GM23338 (cell line): ENCODE results near the gene MAT2A. TPM values are rescaled to one million over a fixed set of nuclear protein-coding genes. Genes with fewer than 3 reads are reported as not detected.
A peak's percentile ranks its signal among the peaks of the same experiment; 100 is the strongest.
"Not testable (repeated sequence)": the region's sequence is repeated elsewhere in the genome, so short reads cannot be mapped to it uniquely, and the experiment has no call there.

Experiments used
- ATAC-seq: fragments of 200-7000 bp; cut with Tn5 transposase; 3 replicates; pipeline ENCODE4 v1.9.1; 2020
- DNase-seq: peaks from one replicate; pipeline ENCODE4 v3.0.0-alpha.2; 2015; ENCODE audit warnings: low spot score
- H2AFZ ChIP-seq: fragments of 200-600 bp; sonication (generic); 2 replicates; pipeline ENCODE4 v1.8.0; 2016; ENCODE audit warnings: antibody characterized with exemption, mild to moderate bottlenecking, moderate library complexity
- H3F3A ChIP-seq: fragments of 200-600 bp; sonication (generic); replicated peaks from 2 replicates; pipeline ENCODE4 v1.8.0; 2017; ENCODE audit warnings: antibody characterized with exemption, mixed run types, low read depth
- H3K27ac ChIP-seq: fragments of 200-600 bp; sonication (generic); 2 replicates; pipeline ENCODE4 v1.6.1; 2016; ENCODE audit warnings: low read depth
- H3K27me3 ChIP-seq: fragments of 200-600 bp; sonication (generic); 2 replicates; pipeline ENCODE4 v1.8.0; 2016; ENCODE audit warnings: mild to moderate bottlenecking, mixed run types, moderate library complexity; ENCODE audit not compliant: insufficient read depth
- H3K36me3 ChIP-seq: fragments of 200-600 bp; sonication (generic); 2 replicates; pipeline ENCODE4 v1.8.0; 2016; ENCODE audit warnings: mild to moderate bottlenecking; ENCODE audit not compliant: insufficient read depth
- H3K4me1 ChIP-seq: fragments of 200-600 bp; sonication (generic); 2 replicates; pipeline ENCODE4 v1.8.0; 2016; ENCODE audit warnings: mild to moderate bottlenecking, moderate library complexity; ENCODE audit not compliant: insufficient read depth
- H3K4me2 ChIP-seq: fragments of 200-600 bp; sonication (generic); 2 replicates; pipeline ENCODE4 v1.7.1; 2017; ENCODE audit warnings: mixed run types
- H3K4me3 ChIP-seq: fragments of 200-600 bp; sonication (generic); 2 replicates; pipeline ENCODE4 v1.6.1; 2016; ENCODE audit warnings: mixed run types
- H3K79me2 ChIP-seq: fragments of 200-600 bp; sonication (generic); replicated peaks from 2 replicates; pipeline ENCODE4 v1.8.0; 2017; ENCODE audit warnings: mild to moderate bottlenecking; ENCODE audit not compliant: insufficient read depth
- H3K9me2 ChIP-seq: fragments of 200-600 bp; sonication (generic); 2 replicates; pipeline ENCODE4 v1.8.0; 2017; ENCODE audit not compliant: insufficient read depth
- H4K20me1 ChIP-seq: fragments of 200-600 bp; sonication (generic); replicated peaks from 2 replicates; pipeline ENCODE4 v1.8.0; 2017; ENCODE audit warnings: mild to moderate bottlenecking; ENCODE audit not compliant: insufficient read depth
- H3K27ac Mint-ChIP-seq: 2 replicates; pipeline ENCODE4 v1.8.0; 2020; ENCODE audit warnings: inconsistent platforms, mild to moderate bottlenecking, moderate library complexity, mixed read lengths
- H3K27me3 Mint-ChIP-seq: 3 replicates; pipeline ENCODE4 v1.8.0; 2022; ENCODE audit warnings: low read depth, mild to moderate bottlenecking, moderate library complexity, mixed read lengths, inconsistent platforms; ENCODE audit not compliant: insufficient read depth, poor library complexity
- H3K36me3 Mint-ChIP-seq: 3 replicates; pipeline ENCODE4 v1.8.0; 2021; ENCODE audit warnings: low read depth, mild to moderate bottlenecking, inconsistent platforms, moderate library complexity, mixed read lengths
- H3K4me1 Mint-ChIP-seq: 3 replicates; pipeline ENCODE4 v1.8.0; 2020; ENCODE audit warnings: mild to moderate bottlenecking, inconsistent platforms, mixed read lengths
- H3K4me3 Mint-ChIP-seq: 3 replicates; pipeline ENCODE4 v1.8.0; 2021; ENCODE audit warnings: moderate library complexity, mild to moderate bottlenecking, inconsistent platforms, mixed read lengths
- H3K9me3 Mint-ChIP-seq: 3 replicates; pipeline ENCODE4 v1.8.0; 2020; ENCODE audit warnings: moderate library complexity, mild to moderate bottlenecking, inconsistent platforms, mixed read lengths
- CREB1 ChIP-seq: fragments of 250-450 bp; sonication (Bioruptor Pico); IDR thresholded peaks from 2 replicates; pipeline ENCODE4 v1.5.0; 2020; ENCODE audit warnings: low read depth, mild to moderate bottlenecking, moderate library complexity
- EZH2 ChIP-seq: fragments of 200-600 bp; sonication (generic); IDR thresholded peaks from one replicate; pipeline ENCODE4 v1.8.0; 2017; ENCODE audit warnings: antibody characterized with exemption, mild to moderate bottlenecking, low read depth; ENCODE audit not compliant: unreplicated experiment
- EZH2phosphoT487 ChIP-seq: fragments of 200-600 bp; sonication (generic); IDR thresholded peaks from one replicate; pipeline ENCODE4 v1.8.1; 2018; ENCODE audit warnings: antibody characterized with exemption; ENCODE audit not compliant: unreplicated experiment
- JUNB ChIP-seq: IDR thresholded peaks from one replicate; pipeline ENCODE4 v1.6.1; 2016; ENCODE audit warnings: antibody characterized with exemption; ENCODE audit not compliant: unreplicated experiment
- STAT1 ChIP-seq: IDR thresholded peaks from one replicate; pipeline ENCODE4 v1.6.1; 2016; ENCODE audit warnings: antibody characterized with exemption; ENCODE audit not compliant: unreplicated experiment
- ZNF114 ChIP-seq: fragments of 250-450 bp; sonication (Bioruptor Pico); IDR thresholded peaks from 2 replicates; pipeline ENCODE4 v1.5.0; 2020; ENCODE audit warnings: mild to moderate bottlenecking, moderate library complexity
- ZNF331 ChIP-seq: fragments of 250-450 bp; sonication (Bioruptor Pico); IDR thresholded peaks from 2 replicates; pipeline ENCODE4 v1.5.0; 2020; ENCODE audit warnings: low read depth, mild to moderate bottlenecking, moderate library complexity
- polyA plus RNA-seq: library from polyadenylated mRNA; unstranded; fragments of >200 nt; fragmentation: Nextera tagmentation; extraction: Ambion mirVana; gene quantifications from 2 replicates; pipeline ENCODE4 v1.2.1, GENCODE V29; 2016
- total RNA-seq: library from RNA; depleted of rRNA; stranded (reverse); fragments of >200 nt; shearing (Covaris generic); gene quantifications from 2 replicates; pipeline ENCODE4 v1.2.3, GENCODE V29; 2014
- TF ChIP-seq, protein P1 (sequence below): fragments of 250-450 bp; sonication (Bioruptor Pico); IDR thresholded peaks from 2 replicates; pipeline ENCODE4 v1.5.0; 2020; ENCODE audit warnings: mild to moderate bottlenecking, moderate library complexity
- TF ChIP-seq, protein P2 (sequence below), 2 experiments: fragments of 200-600 bp in 1 of 2; sonication (generic) in 1 of 2; conservative IDR thresholded peaks; 2 replicates each; pipeline versions ENCODE4 v1.5.1 to v1.6.1; 2016 to 2017; ENCODE audit warnings: antibody characterized with exemption in 2 of 2, low read depth in 2 of 2, mild to moderate bottlenecking in 2 of 2, moderate library complexity in 1 of 2

MAT2A gene
- total and polyA plus RNA-seq, 2 experiments from 2014 or later, result 105 to 232 TPM

DNA sequence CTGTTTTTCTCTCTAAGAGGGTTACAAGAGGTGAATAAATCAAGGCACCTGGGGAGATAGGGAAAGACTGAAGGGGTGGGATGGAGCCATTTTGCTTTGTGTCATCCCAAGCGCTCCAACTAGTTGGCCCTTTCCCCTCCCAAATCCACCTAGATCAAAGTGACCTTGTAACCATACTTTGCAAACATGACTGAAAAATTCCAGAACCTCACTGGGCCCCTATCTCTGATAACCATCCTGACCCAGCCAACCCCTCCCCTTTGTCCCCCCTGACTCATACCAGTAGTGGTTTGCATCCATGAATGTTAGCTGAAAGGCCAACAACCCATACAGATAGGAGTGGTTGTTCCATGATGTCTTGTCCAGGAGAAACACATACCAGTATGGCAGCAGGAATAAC is 19.2 kb downstream of the MAT2A start (continued):
- TF ChIP-seq, protein P1, sequence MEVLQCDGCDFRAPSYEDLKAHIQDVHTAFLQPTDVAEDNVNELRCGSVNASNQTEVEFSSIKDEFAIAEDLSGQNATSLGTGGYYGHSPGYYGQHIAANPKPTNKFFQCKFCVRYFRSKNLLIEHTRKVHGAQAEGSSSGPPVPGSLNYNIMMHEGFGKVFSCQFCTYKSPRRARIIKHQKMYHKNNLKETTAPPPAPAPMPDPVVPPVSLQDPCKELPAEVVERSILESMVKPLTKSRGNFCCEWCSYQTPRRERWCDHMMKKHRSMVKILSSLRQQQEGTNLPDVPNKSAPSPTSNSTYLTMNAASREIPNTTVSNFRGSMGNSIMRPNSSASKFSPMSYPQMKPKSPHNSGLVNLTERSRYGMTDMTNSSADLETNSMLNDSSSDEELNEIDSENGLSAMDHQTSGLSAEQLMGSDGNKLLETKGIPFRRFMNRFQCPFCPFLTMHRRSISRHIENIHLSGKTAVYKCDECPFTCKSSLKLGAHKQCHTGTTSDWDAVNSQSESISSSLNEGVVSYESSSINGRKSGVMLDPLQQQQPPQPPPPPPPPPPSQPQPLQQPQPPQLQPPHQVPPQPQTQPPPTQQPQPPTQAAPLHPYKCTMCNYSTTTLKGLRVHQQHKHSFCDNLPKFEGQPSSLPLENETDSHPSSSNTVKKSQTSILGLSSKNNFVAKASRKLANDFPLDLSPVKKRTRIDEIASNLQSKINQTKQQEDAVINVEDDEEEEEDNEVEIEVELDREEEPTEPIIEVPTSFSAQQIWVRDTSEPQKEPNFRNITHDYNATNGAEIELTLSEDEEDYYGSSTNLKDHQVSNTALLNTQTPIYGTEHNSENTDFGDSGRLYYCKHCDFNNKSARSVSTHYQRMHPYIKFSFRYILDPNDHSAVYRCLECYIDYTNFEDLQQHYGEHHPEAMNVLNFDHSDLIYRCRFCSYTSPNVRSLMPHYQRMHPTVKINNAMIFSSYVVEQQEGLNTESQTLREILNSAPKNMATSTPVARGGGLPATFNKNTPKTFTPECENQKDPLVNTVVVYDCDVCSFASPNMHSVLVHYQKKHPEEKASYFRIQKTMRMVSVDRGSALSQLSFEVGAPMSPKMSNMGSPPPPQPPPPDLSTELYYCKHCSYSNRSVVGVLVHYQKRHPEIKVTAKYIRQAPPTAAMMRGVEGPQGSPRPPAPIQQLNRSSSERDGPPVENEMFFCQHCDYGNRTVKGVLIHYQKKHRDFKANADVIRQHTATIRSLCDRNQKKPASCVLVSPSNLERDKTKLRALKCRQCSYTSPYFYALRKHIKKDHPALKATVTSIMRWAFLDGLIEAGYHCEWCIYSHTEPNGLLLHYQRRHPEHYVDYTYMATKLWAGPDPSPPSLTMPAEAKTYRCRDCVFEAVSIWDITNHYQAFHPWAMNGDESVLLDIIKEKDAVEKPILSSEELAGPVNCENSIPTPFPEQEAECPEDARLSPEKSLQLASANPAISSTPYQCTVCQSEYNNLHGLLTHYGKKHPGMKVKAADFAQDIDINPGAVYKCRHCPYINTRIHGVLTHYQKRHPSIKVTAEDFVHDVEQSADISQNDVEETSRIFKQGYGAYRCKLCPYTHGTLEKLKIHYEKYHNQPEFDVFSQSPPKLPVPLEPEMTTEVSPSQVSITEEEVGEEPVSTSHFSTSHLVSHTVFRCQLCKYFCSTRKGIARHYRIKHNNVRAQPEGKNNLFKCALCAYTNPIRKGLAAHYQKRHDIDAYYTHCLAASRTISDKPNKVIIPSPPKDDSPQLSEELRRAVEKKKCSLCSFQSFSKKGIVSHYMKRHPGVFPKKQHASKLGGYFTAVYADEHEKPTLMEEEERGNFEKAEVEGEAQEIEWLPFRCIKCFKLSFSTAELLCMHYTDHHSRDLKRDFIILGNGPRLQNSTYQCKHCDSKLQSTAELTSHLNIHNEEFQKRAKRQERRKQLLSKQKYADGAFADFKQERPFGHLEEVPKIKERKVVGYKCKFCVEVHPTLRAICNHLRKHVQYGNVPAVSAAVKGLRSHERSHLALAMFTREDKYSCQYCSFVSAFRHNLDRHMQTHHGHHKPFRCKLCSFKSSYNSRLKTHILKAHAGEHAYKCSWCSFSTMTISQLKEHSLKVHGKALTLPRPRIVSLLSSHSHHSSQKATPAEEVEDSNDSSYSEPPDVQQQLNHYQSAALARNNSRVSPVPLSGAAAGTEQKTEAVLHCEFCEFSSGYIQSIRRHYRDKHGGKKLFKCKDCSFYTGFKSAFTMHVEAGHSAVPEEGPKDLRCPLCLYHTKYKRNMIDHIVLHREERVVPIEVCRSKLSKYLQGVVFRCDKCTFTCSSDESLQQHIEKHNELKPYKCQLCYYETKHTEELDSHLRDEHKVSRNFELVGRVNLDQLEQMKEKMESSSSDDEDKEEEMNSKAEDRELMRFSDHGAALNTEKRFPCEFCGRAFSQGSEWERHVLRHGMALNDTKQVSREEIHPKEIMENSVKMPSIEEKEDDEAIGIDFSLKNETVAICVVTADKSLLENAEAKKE (CRISPR knock-in tag), result no peak
- no peak for TF ChIP-seq CREB1 (CRISPR knock-in tag)

GRCh38 chr2:85560403-85560726 is 21.4 kb downstream of the MAT2A start:
- Mint-ChIP-seq H3K36me3 (peaks cover 13% of the 10 kb centered on the region), H3K4me3 (peak overlapping the region; percentile 96)
- H4K20me1 ChIP-seq, H3K4me1 ChIP-seq, H2AFZ ChIP-seq, H3K27me3 ChIP-seq, H3F3A ChIP-seq, DNase-seq, ATAC-seq, H3K27me3 Mint-ChIP-seq, H3K9me2 ChIP-seq, H3K4me1 Mint-ChIP-seq, H3K9me3 Mint-ChIP-seq, H3K36me3 ChIP-seq, H3K27ac Mint-ChIP-seq: not testable (repeated sequence)
- Histone ChIP-seq H3K4me3 (peak overlapping the region; percentile 83), H3K27ac (peak overlapping the region; percentile 88; the same call in 1 of the 2 replicates), H3K79me2 (peaks cover 31% of the 10 kb centered on the region), H3K4me2 (peak overlapping the region; percentile 93)

DNA sequence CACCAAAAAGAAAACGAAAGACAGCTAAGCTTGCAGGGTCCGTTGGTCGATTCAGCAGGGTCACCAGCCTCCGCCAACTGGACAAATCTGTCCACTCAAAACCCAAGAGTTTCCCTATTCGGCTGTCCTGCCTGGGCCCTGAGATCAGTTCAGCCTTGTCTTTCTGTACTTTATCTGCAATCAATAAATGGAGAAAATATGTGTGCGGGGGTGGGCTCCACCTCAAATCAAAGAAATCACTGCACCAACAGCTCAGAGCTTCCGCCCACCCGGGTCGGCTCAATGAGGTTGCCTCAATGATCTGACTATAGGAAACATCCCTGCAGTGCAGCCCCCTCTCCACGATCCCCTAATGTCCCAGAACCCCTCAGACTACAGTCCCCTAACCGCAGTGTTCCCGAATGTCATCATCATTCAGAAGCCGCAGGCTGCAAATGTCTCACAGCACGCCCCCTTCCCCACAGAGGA is 21.9 kb downstream of the MAT2A start:
- H3K27ac ChIP-seq, result peak overlapping the region; percentile 88; the same call in 1 of the 2 replicates

More for the DNA sequence above, 21.9 kb downstream of the MAT2A start:
- Histone ChIP-seq H3K4me3 (peak overlapping the region; percentile 83), H3K36me3 (peaks cover 9% of the 10 kb centered on the region), H3K9me2 (no peaks in the 10 kb centered on the region), H3K27me3 (no peaks in the 10 kb centered on the region), H3K4me1 (peaks cover 8% of the 10 kb centered on the region; the same call in 1 of the 2 replicates), H3F3A (no peaks in the 10 kb centered on the region; the same call in none of the 2 replicates), H4K20me1 (peaks cover 8% of the 10 kb centered on the region; the same call in 1 of the 2 replicates), H2AFZ (peak overlapping the region; percentile 5; the same call in 1 of the 2 replicates), H3K4me2 (peak overlapping the region; percentile 93), H3K79me2 (peaks cover 31% of the 10 kb centered on the region)
- Mint-ChIP-seq H3K36me3 (peaks cover 12% of the 10 kb centered on the region), H3K27ac (peak overlapping the region; percentile 96), H3K27me3 (peaks cover 3% of the 10 kb centered on the region), H3K9me3 (no peaks in the 10 kb centered on the region; the same call in 2 of the 3 replicates), H3K4me1 (peaks cover 7% of the 10 kb centered on the region; the same call in 2 of the 3 replicates), H3K4me3 (peak overlapping the region; percentile 96)
- peak; percentile 46 for ATAC-seq
- TF ChIP-seq JUNB (no peak), ZNF331 (CRISPR knock-in tag) (no peak), EZH2 (no peak), EZH2phosphoT487 (no peak), STAT1 (no peak), ZNF114 (no peak)
- TF ChIP-seq, protein P2, sequence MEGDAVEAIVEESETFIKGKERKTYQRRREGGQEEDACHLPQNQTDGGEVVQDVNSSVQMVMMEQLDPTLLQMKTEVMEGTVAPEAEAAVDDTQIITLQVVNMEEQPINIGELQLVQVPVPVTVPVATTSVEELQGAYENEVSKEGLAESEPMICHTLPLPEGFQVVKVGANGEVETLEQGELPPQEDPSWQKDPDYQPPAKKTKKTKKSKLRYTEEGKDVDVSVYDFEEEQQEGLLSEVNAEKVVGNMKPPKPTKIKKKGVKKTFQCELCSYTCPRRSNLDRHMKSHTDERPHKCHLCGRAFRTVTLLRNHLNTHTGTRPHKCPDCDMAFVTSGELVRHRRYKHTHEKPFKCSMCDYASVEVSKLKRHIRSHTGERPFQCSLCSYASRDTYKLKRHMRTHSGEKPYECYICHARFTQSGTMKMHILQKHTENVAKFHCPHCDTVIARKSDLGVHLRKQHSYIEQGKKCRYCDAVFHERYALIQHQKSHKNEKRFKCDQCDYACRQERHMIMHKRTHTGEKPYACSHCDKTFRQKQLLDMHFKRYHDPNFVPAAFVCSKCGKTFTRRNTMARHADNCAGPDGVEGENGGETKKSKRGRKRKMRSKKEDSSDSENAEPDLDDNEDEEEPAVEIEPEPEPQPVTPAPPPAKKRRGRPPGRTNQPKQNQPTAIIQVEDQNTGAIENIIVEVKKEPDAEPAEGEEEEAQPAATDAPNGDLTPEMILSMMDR (conservative IDR thresholded peaks at IDR 0.05; ENCODE audit: low read depth in 2 of 2), result no peak
- DNase-seq, result no peak
